ENCODE measurements around the gene NGEF. TPM values are rescaled to one million over a fixed set of nuclear protein-coding genes. Genes with fewer than 3 reads are reported as not detected.
"Not testable (repeated sequence)": the region's sequence is repeated elsewhere in the genome, so short reads cannot be mapped to it uniquely, and the experiment has no call there.

Gene NGEF
- total RNA-seq, 1 donor from 2014 or later: 2.6 TPM

DNA sequence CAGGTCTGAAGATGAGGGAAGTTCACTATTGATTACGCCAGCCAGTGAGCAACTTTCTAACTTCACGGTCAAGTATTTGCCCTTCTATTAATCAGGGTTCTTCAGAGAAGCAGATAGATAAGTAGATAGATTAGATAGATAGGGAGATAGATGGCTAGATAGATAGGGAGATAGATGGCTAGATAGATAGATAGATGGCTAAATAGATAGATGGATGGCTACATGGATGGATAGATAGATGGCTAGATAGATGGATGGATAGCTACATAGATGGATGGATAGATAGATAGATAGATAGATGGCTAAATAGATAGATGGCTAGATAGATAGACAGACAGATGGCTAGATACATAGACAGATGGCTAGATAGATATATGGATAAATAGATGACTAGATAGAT lies 42.3 kb upstream of the NGEF start:
- H3K4me1 ChIP-seq (ENCODE audit: control insufficient read depth in 3 of 3, insufficient read depth in 3 of 3, low read length in 3 of 3): peaks cover 8 to 16% (median 11%) of the 10 kb centered on the region in 3 donors
- no peak overlapping the region for H3K27ac ChIP-seq (ENCODE audit: low read depth, low read length)
- no peaks in the 10 kb centered on the region for H3K9me3 ChIP-seq (ENCODE audit: control insufficient read depth in 3 of 3, low read length in 3 of 3)
- no peak overlapping the region for H3K4me3 ChIP-seq (ENCODE audit: low read length in 3 of 3)
- H3K27me3 ChIP-seq (ENCODE audit: control insufficient read depth in 3 of 3, insufficient read depth in 3 of 3, low read length in 3 of 3): peaks cover 0 to 6% (median 3%) of the 10 kb centered on the region in 3 donors
- no peaks in the 10 kb centered on the region for H3K36me3 ChIP-seq (ENCODE audit: control insufficient read depth in 3 of 3, insufficient read depth in 3 of 3, low read length in 3 of 3)
- no peak overlapping the region for H3K9ac ChIP-seq (ENCODE audit: low read depth in 1 of 3, low read length in 3 of 3)

GRCh38 chr2:233053928-233054784 lies 41.1 kb upstream of the NGEF start:
- H3K36me3 ChIP-seq (ENCODE audit: control insufficient read depth in 3 of 3, insufficient read depth in 3 of 3, low read length in 3 of 3): no peaks in the 10 kb centered on the region
- no peak overlapping the region for H3K9ac ChIP-seq (ENCODE audit: low read depth in 1 of 3, low read length in 3 of 3)
- no peak overlapping the region for H3K27ac ChIP-seq (ENCODE audit: low read depth, low read length)
- peaks cover under 1 to 9% (median 3%) of the 10 kb centered on the region in 3 donors for H3K4me1 ChIP-seq (ENCODE audit: control insufficient read depth in 3 of 3, insufficient read depth in 3 of 3, low read length in 3 of 3)
- no peak overlapping the region for H3K4me3 ChIP-seq (ENCODE audit: low read length in 3 of 3)
- no peaks in the 10 kb centered on the region for H3K9me3 ChIP-seq (ENCODE audit: control insufficient read depth in 3 of 3, low read length in 3 of 3)
- peaks cover 0 to 6% (median 3%) of the 10 kb centered on the region in 3 donors for H3K27me3 ChIP-seq (ENCODE audit: control insufficient read depth in 3 of 3, insufficient read depth in 3 of 3, low read length in 3 of 3)

GRCh38 chr2:233052517-233052916 lies 39.5 kb upstream of the NGEF start:
- not testable (repeated sequence) for H3K4me3 ChIP-seq (ENCODE audit: low read length in 3 of 3); H3K9me3 ChIP-seq (ENCODE audit: control insufficient read depth in 3 of 3, low read length in 3 of 3); H3K9ac ChIP-seq (ENCODE audit: low read depth in 1 of 3, low read length in 3 of 3); H3K27ac ChIP-seq (ENCODE audit: low read depth, low read length); H3K4me1 ChIP-seq (ENCODE audit: control insufficient read depth in 3 of 3, insufficient read depth in 3 of 3, low read length in 3 of 3); H3K36me3 ChIP-seq (ENCODE audit: control insufficient read depth in 3 of 3, insufficient read depth in 3 of 3, low read length in 3 of 3); H3K27me3 ChIP-seq (ENCODE audit: control insufficient read depth in 3 of 3, insufficient read depth in 3 of 3, low read length in 3 of 3)

- Histone ChIP-seq H3K27me3 (ENCODE audit: control insufficient read depth in 3 of 3, insufficient read depth in 3 of 3, low read length in 3 of 3) (peaks cover 0 to 8% (median 3%) of the 10 kb centered on the region in 3 donors), H3K36me3 (ENCODE audit: control insufficient read depth in 3 of 3, insufficient read depth in 3 of 3, low read length in 3 of 3) (no peaks in the 10 kb centered on the region), H3K9ac (ENCODE audit: low read depth in 1 of 3, low read length in 3 of 3) (no peak overlapping the region), H3K9me3 (ENCODE audit: control insufficient read depth in 3 of 3, low read length in 3 of 3) (no peaks in the 10 kb centered on the region), H3K4me3 (ENCODE audit: low read length in 3 of 3) (no peak overlapping the region), H3K4me1 (ENCODE audit: control insufficient read depth in 3 of 3, insufficient read depth in 3 of 3, low read length in 3 of 3) (peaks cover 0 to 5% (median 3%) of the 10 kb centered on the region in 3 donors), H3K27ac (ENCODE audit: low read depth, low read length) (no peak overlapping the region)
Observed at GRCh38 chr2:233051241-233052149, 38.4 kb upstream of the NGEF start.

GRCh38 chr2:233049194-233049761 lies 36.2 kb upstream of the NGEF start:
- H3K4me3 ChIP-seq (ENCODE audit: low read length in 3 of 3): no peak overlapping the region
- H3K9me3 ChIP-seq (ENCODE audit: control insufficient read depth in 3 of 3, low read length in 3 of 3): no peaks in the 10 kb centered on the region
- H3K27ac ChIP-seq (ENCODE audit: low read depth, low read length): no peak overlapping the region
- H3K4me1 ChIP-seq (ENCODE audit: control insufficient read depth in 3 of 3, insufficient read depth in 3 of 3, low read length in 3 of 3): peaks cover 0 to 5% (median 3%) of the 10 kb centered on the region in 3 donors
- no peak overlapping the region for H3K9ac ChIP-seq (ENCODE audit: low read depth in 1 of 3, low read length in 3 of 3)
- H3K27me3 ChIP-seq (ENCODE audit: control insufficient read depth in 3 of 3, insufficient read depth in 3 of 3, low read length in 3 of 3): peaks cover 0 to 7% (median 2%) of the 10 kb centered on the region in 3 donors
- H3K36me3 ChIP-seq (ENCODE audit: control insufficient read depth in 3 of 3, insufficient read depth in 3 of 3, low read length in 3 of 3): no peaks in the 10 kb centered on the region

DNA sequence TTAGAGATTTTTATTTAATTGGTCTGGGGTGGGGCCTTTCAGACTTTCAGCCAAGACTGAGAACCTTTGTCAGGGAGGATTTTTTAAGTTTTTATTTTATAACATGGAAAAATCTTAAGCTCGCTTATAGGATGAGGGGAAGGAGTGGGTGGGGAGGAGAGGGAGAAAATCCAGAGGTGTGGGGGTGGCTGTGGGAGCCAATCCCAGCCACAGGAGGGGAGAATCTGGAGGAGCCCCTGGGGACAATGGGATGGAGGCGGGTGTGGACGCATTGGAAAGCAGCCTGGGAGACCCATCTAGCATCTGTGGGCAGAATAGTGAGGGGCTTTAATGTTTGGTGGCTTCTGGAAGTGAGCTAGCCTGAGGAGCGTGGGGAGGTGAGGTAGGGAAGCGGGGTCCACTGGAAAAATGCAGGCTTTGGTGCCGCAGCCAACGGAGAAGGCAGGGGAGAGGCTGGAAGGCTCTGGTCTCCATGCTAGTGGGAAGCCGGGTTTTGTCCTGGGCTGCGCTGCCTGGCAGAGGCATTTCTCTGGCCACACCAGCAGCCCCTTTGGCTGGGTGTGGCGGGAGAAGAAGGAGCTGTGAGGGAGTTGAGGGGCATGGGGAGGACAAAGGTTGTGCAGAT lies 35.6 kb upstream of the NGEF start:
- Histone ChIP-seq H3K4me1 (ENCODE audit: control insufficient read depth in 3 of 3, insufficient read depth in 3 of 3, low read length in 3 of 3) (peaks cover 0 to 3% (median 1%) of the 10 kb centered on the region in 3 donors), H3K4me3 (ENCODE audit: low read length in 3 of 3) (no peak overlapping the region), H3K27ac (ENCODE audit: low read depth, low read length) (no peak overlapping the region), H3K27me3 (ENCODE audit: control insufficient read depth in 3 of 3, insufficient read depth in 3 of 3, low read length in 3 of 3) (peaks cover 0 to 2% (median 0%) of the 10 kb centered on the region in 3 donors), H3K9ac (ENCODE audit: low read depth in 1 of 3, low read length in 3 of 3) (no peak overlapping the region), H3K36me3 (ENCODE audit: control insufficient read depth in 3 of 3, insufficient read depth in 3 of 3, low read length in 3 of 3) (no peaks in the 10 kb centered on the region), H3K9me3 (ENCODE audit: control insufficient read depth in 3 of 3, low read length in 3 of 3) (no peaks in the 10 kb centered on the region)

- Histone ChIP-seq H3K9me3 (ENCODE audit: control insufficient read depth in 3 of 3, low read length in 3 of 3) (no peaks in the 10 kb centered on the region), H3K27ac (ENCODE audit: low read depth, low read length) (no peak overlapping the region), H3K27me3 (ENCODE audit: control insufficient read depth in 3 of 3, insufficient read depth in 3 of 3, low read length in 3 of 3) (peaks cover 0 to 2% (median 0%) of the 10 kb centered on the region in 3 donors), H3K36me3 (ENCODE audit: control insufficient read depth in 3 of 3, insufficient read depth in 3 of 3, low read length in 3 of 3) (no peaks in the 10 kb centered on the region), H3K4me1 (ENCODE audit: control insufficient read depth in 3 of 3, insufficient read depth in 3 of 3, low read length in 3 of 3) (peaks cover 0 to 3% (median 0%) of the 10 kb centered on the region in 3 donors), H3K9ac (ENCODE audit: low read depth in 1 of 3, low read length in 3 of 3) (no peak overlapping the region), H3K4me3 (ENCODE audit: low read length in 3 of 3) (no peak overlapping the region)
Observed at GRCh38 chr2:233047667-233048066, 34.6 kb upstream of the NGEF start.

GRCh38 chr2:233047206-233047605 lies 34.1 kb upstream of the NGEF start:
- Histone ChIP-seq H3K27me3 (ENCODE audit: control insufficient read depth in 3 of 3, insufficient read depth in 3 of 3, low read length in 3 of 3) (peaks cover 0 to 2% (median 0%) of the 10 kb centered on the region in 3 donors), H3K4me1 (ENCODE audit: control insufficient read depth in 3 of 3, insufficient read depth in 3 of 3, low read length in 3 of 3) (peaks cover 0 to 3% (median 0%) of the 10 kb centered on the region in 3 donors), H3K4me3 (ENCODE audit: low read length in 3 of 3) (no peak overlapping the region), H3K9me3 (ENCODE audit: control insufficient read depth in 3 of 3, low read length in 3 of 3) (no peaks in the 10 kb centered on the region), H3K27ac (ENCODE audit: low read depth, low read length) (no peak overlapping the region), H3K36me3 (ENCODE audit: control insufficient read depth in 3 of 3, insufficient read depth in 3 of 3, low read length in 3 of 3) (no peaks in the 10 kb centered on the region), H3K9ac (ENCODE audit: low read depth in 1 of 3, low read length in 3 of 3) (no peak overlapping the region)

- Histone ChIP-seq H3K9ac (ENCODE audit: low read depth in 1 of 3, low read length in 3 of 3) (no peak overlapping the region), H3K4me1 (ENCODE audit: control insufficient read depth in 3 of 3, insufficient read depth in 3 of 3, low read length in 3 of 3) (no peaks in the 10 kb centered on the region), H3K4me3 (ENCODE audit: low read length in 3 of 3) (no peak overlapping the region), H3K27ac (ENCODE audit: low read depth, low read length) (no peak overlapping the region), H3K9me3 (ENCODE audit: control insufficient read depth in 3 of 3, low read length in 3 of 3) (no peaks in the 10 kb centered on the region), H3K27me3 (ENCODE audit: control insufficient read depth in 3 of 3, insufficient read depth in 3 of 3, low read length in 3 of 3) (peaks cover 0 to 2% (median 0%) of the 10 kb centered on the region in 3 donors), H3K36me3 (ENCODE audit: control insufficient read depth in 3 of 3, insufficient read depth in 3 of 3, low read length in 3 of 3) (no peaks in the 10 kb centered on the region)
Observed at GRCh38 chr2:233044974-233045605, 32.0 kb upstream of the NGEF start.

All from skeletal muscle tissue (tissue), 4 donors.